WTC11 (cell line): ENCODE data around the gene CHST5. TPM values are rescaled to one million over a fixed set of nuclear protein-coding genes. Genes with fewer than 3 reads are reported as not detected.

Experiments used
- ATAC-seq: fragments of 200-7000 bp; cut with Tn5 transposase; 2 replicates; pipeline ENCODE4 v1.10.0; 2021; ENCODE audit warnings: mild to moderate bottlenecking, moderate library complexity
- CTCF ChIA-PET: fragments of 300-600 bp; sonication (Branson Sonifier 250); formaldehyde crosslinking; loops from one replicate; lab custom pipeline; 2021; ENCODE audit warnings: antibody characterized with exemption; lab: Charles Lee
- POLR2A ChIA-PET: fragments of 350-600 bp; sonication (Branson Sonifier 250); formaldehyde crosslinking; loops from one replicate; lab custom pipeline; 2021; ENCODE audit warnings: antibody characterized with exemption; lab: Charles Lee
- DNase-seq: peaks from one replicate; pipeline ENCODE4 v3.0.0; 2021; ENCODE audit warnings: low spot score
- H3K27ac Mint-ChIP-seq: 2 replicates; pipeline ENCODE4 v1.8.0; 2021; ENCODE audit warnings: mixed read lengths
- H3K27me3 Mint-ChIP-seq: 2 replicates; pipeline ENCODE4 v1.8.0; 2021; ENCODE audit warnings: low read depth, mild to moderate bottlenecking, moderate library complexity, mixed read lengths
- H3K36me3 Mint-ChIP-seq: 2 replicates; pipeline ENCODE4 v1.8.0; 2021; ENCODE audit warnings: mixed read lengths
- H3K4me1 Mint-ChIP-seq: 2 replicates; pipeline ENCODE4 v1.8.0; 2022; ENCODE audit warnings: mixed read lengths
- H3K4me3 Mint-ChIP-seq: 2 replicates; pipeline ENCODE4 v1.8.0; 2021; ENCODE audit warnings: mild to moderate bottlenecking, moderate library complexity, mixed read lengths
- H3K9me3 Mint-ChIP-seq: 2 replicates; pipeline ENCODE4 v1.8.0; 2021; ENCODE audit warnings: mixed read lengths
- GABPB1 ChIP-seq: sonication (generic); formaldehyde crosslinking; IDR thresholded peaks from 2 replicates; pipeline ENCODE4 v1.8.1; 2023; ENCODE audit warnings: mild to moderate bottlenecking, missing genetic modification reagents
- HMGA2 ChIP-seq: fragments of 250-450 bp; sonication (Bioruptor Pico); IDR thresholded peaks from 2 replicates; pipeline ENCODE4 v1.4.0; 2021; ENCODE audit warnings: mild to moderate bottlenecking, moderate library complexity
- JAZF1 ChIP-seq: fragments of 250-450 bp; sonication (Bioruptor Pico); IDR thresholded peaks from 2 replicates; pipeline ENCODE4 v1.9.0; 2021; ENCODE audit warnings: moderate library complexity, mild to moderate bottlenecking, inconsistent platforms
- NFYB ChIP-seq: sonication (generic); formaldehyde crosslinking; conservative IDR thresholded peaks from 2 replicates; pipeline ENCODE4 v1.8.0; 2022; ENCODE audit warnings: low read depth, missing genetic modification reagents
- TEAD4 ChIP-seq: sonication (generic); formaldehyde crosslinking; IDR thresholded peaks from 2 replicates; pipeline ENCODE4 v1.8.0; 2022; ENCODE audit warnings: mild to moderate bottlenecking, missing genetic modification reagents
- TP53 ChIP-seq: sonication (generic); formaldehyde crosslinking; IDR thresholded peaks from 2 replicates; pipeline ENCODE4 v1.8.1; 2023; ENCODE audit warnings: mild to moderate bottlenecking, missing genetic modification reagents
- ZBTB21 ChIP-seq: sonication (generic); formaldehyde crosslinking; IDR thresholded peaks from 2 replicates; pipeline ENCODE4 v1.8.1; 2023; ENCODE audit warnings: mild to moderate bottlenecking, missing genetic modification reagents, borderline replicate concordance
- ZNF138 ChIP-seq: sonication (generic); formaldehyde crosslinking; conservative IDR thresholded peaks from 2 replicates; pipeline ENCODE4 v1.8.1; 2022; ENCODE audit warnings: mild to moderate bottlenecking, moderate library complexity, missing genetic modification reagents
- ZNF219 ChIP-seq: sonication (generic); formaldehyde crosslinking; IDR thresholded peaks from 2 replicates; pipeline ENCODE4 v1.8.0; 2023; ENCODE audit warnings: missing genetic modification reagents, mild to moderate bottlenecking, borderline replicate concordance
- ZNF232 ChIP-seq: sonication (generic); formaldehyde crosslinking; IDR thresholded peaks from 2 replicates; pipeline ENCODE4 v1.8.0; 2022; ENCODE audit warnings: mild to moderate bottlenecking, missing genetic modification reagents
- ZNF416 ChIP-seq: fragments of 250-450 bp; sonication (Bioruptor Pico); IDR thresholded peaks from 2 replicates; pipeline ENCODE4 v1.9.0; 2021; ENCODE audit warnings: mild to moderate bottlenecking, inconsistent platforms
- total RNA-seq: library from RNA; stranded (reverse); gene quantifications from 3 replicates; pipeline ENCODE4 v1.2.3, GENCODE V29; 2021
- TF ChIP-seq, protein P1 (sequence below): sonication (generic); formaldehyde crosslinking; IDR thresholded peaks from 2 replicates; pipeline ENCODE4 v1.8.0; 2023; ENCODE audit warnings: mild to moderate bottlenecking, missing genetic modification reagents
- TF ChIP-seq, protein P2 (sequence below): fragments of 200-600 bp; IDR thresholded peaks from 2 replicates; pipeline ENCODE4 v1.8.0; 2022; ENCODE audit warnings: antibody characterized with exemption
- TF ChIP-seq, protein P3 (sequence below): sonication (generic); formaldehyde crosslinking; IDR thresholded peaks from 2 replicates; pipeline ENCODE4 v1.8.1; 2023; ENCODE audit warnings: mild to moderate bottlenecking, missing genetic modification reagents, moderate library complexity
- TF ChIP-seq, protein P4 (sequence below): fragments of 250-450 bp; sonication (Bioruptor Pico); IDR thresholded peaks from 2 replicates; pipeline ENCODE4 v2.1.2; 2022; ENCODE audit warnings: mild to moderate bottlenecking, moderate library complexity
- TF ChIP-seq, protein P5 (sequence below): fragments of 250-450 bp; sonication (Bioruptor Pico); IDR thresholded peaks from 2 replicates; pipeline ENCODE4 v1.9.0; 2021; ENCODE audit warnings: moderate library complexity, mild to moderate bottlenecking, inconsistent platforms, borderline replicate concordance
- TF ChIP-seq, protein P6 (sequence below): fragments of 250-450 bp; sonication (Bioruptor Pico); IDR thresholded peaks from 2 replicates; pipeline ENCODE4 v1.9.0; 2021; ENCODE audit warnings: mild to moderate bottlenecking, borderline replicate concordance
- TF ChIP-seq, protein P7 (sequence below): sonication (generic); formaldehyde crosslinking; IDR thresholded peaks from 2 replicates; pipeline ENCODE4 v1.8.0; 2023; ENCODE audit warnings: missing genetic modification reagents, mild to moderate bottlenecking, borderline replicate concordance
- TF ChIP-seq, protein P8 (sequence below): sonication (generic); formaldehyde crosslinking; IDR thresholded peaks from 2 replicates; pipeline ENCODE4 v1.8.0; 2022; ENCODE audit warnings: mild to moderate bottlenecking, missing genetic modification reagents

Gene CHST5
- total RNA-seq, 1 experiment from 2014 or later = not detected

DNA sequence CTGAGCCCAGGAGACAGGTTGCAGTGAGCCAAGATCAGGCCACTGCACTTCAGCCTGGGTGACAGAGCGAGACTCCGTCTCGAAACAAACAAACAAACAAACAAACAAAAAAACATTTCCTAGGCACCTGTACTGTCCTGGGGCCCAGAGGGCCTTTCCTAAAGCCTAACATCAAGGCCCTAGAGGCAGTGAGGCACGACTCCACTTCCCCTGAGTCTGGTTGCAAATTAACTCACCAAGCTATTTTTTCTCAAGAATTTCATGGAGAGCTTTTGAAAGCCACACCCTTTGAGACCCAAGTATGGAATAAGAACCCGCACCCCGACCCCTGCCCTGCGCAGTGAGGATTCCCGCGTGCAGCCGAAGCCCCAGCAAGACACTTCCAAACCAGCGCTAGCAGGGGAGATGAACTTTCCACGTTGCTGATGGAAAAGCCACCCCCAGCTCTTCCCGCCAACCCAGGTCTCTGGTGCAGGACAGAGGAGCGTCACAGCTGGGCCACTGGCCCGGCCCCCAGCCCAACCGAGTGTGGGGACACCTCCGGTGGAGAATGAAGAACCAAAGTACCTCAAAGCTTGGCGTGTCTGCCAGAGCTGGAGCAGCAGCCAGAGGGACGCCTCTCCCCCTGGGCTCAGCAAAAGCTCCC is 1.2 kb downstream of the CHST5 start:
- Mint-ChIP-seq H3K27me3 (no peaks in the 10 kb centered on the region), H3K4me3 (no peak overlapping the region), H3K9me3 (no peaks in the 10 kb centered on the region), H3K4me1 (no peaks in the 10 kb centered on the region), H3K36me3 (no peaks in the 10 kb centered on the region), H3K27ac (no peak overlapping the region)
- POLR2A ChIA-PET = interaction anchor here (1.1 kb wide), 1 partner anchor 18 kb away, joined by 3 read pairs; no protein-coding TSS in a partner anchor
- TF ChIP-seq, protein P1, sequence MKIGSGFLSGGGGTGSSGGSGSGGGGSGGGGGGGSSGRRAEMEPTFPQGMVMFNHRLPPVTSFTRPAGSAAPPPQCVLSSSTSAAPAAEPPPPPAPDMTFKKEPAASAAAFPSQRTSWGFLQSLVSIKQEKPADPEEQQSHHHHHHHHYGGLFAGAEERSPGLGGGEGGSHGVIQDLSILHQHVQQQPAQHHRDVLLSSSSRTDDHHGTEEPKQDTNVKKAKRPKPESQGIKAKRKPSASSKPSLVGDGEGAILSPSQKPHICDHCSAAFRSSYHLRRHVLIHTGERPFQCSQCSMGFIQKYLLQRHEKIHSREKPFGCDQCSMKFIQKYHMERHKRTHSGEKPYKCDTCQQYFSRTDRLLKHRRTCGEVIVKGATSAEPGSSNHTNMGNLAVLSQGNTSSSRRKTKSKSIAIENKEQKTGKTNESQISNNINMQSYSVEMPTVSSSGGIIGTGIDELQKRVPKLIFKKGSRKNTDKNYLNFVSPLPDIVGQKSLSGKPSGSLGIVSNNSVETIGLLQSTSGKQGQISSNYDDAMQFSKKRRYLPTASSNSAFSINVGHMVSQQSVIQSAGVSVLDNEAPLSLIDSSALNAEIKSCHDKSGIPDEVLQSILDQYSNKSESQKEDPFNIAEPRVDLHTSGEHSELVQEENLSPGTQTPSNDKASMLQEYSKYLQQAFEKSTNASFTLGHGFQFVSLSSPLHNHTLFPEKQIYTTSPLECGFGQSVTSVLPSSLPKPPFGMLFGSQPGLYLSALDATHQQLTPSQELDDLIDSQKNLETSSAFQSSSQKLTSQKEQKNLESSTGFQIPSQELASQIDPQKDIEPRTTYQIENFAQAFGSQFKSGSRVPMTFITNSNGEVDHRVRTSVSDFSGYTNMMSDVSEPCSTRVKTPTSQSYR = no peak
- TF ChIP-seq ZNF219 (CRISPR knock-in tag) = no peak
- TF ChIP-seq ZNF232 (CRISPR knock-in tag) = no peak
- no peak for TF ChIP-seq JAZF1 (CRISPR knock-in tag)
- no peak for TF ChIP-seq TEAD4 (CRISPR knock-in tag)
- TF ChIP-seq NFYB (CRISPR knock-in tag) = no peak
- TF ChIP-seq, protein P2, sequence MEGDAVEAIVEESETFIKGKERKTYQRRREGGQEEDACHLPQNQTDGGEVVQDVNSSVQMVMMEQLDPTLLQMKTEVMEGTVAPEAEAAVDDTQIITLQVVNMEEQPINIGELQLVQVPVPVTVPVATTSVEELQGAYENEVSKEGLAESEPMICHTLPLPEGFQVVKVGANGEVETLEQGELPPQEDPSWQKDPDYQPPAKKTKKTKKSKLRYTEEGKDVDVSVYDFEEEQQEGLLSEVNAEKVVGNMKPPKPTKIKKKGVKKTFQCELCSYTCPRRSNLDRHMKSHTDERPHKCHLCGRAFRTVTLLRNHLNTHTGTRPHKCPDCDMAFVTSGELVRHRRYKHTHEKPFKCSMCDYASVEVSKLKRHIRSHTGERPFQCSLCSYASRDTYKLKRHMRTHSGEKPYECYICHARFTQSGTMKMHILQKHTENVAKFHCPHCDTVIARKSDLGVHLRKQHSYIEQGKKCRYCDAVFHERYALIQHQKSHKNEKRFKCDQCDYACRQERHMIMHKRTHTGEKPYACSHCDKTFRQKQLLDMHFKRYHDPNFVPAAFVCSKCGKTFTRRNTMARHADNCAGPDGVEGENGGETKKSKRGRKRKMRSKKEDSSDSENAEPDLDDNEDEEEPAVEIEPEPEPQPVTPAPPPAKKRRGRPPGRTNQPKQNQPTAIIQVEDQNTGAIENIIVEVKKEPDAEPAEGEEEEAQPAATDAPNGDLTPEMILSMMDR = no peak
- TF ChIP-seq, protein P3, sequence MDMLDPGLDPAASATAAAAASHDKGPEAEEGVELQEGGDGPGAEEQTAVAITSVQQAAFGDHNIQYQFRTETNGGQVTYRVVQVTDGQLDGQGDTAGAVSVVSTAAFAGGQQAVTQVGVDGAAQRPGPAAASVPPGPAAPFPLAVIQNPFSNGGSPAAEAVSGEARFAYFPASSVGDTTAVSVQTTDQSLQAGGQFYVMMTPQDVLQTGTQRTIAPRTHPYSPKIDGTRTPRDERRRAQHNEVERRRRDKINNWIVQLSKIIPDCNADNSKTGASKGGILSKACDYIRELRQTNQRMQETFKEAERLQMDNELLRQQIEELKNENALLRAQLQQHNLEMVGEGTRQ (CRISPR knock-in tag) = no peak
- TF ChIP-seq, protein P4, sequence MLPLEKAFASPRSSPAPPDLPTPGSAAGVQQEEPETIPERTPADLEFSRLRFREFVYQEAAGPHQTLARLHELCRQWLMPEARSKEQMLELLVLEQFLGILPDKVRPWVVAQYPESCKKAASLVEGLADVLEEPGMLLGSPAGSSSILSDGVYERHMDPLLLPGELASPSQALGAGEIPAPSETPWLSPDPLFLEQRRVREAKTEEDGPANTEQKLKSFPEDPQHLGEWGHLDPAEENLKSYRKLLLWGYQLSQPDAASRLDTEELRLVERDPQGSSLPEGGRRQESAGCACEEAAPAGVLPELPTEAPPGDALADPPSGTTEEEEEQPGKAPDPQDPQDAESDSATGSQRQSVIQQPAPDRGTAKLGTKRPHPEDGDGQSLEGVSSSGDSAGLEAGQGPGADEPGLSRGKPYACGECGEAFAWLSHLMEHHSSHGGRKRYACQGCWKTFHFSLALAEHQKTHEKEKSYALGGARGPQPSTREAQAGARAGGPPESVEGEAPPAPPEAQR (CRISPR knock-in tag) = no peak
- TF ChIP-seq, protein P5, sequence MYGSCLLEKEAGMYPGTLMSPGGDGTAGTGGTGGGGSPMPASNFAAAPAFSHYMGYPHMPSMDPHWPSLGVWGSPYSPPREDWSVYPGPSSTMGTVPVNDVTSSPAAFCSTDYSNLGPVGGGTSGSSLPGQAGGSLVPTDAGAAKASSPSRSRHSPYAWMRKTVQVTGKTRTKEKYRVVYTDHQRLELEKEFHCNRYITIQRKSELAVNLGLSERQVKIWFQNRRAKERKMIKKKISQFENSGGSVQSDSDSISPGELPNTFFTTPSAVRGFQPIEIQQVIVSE (CRISPR knock-in tag) = no peak
- no peak for TF ChIP-seq ZBTB21 (CRISPR knock-in tag)
- TF ChIP-seq ZNF416 (CRISPR knock-in tag) = no peak
- no peak for TF ChIP-seq HMGA2 (CRISPR knock-in tag)
- no peak for TF ChIP-seq GABPB1
- TF ChIP-seq, protein P6, sequence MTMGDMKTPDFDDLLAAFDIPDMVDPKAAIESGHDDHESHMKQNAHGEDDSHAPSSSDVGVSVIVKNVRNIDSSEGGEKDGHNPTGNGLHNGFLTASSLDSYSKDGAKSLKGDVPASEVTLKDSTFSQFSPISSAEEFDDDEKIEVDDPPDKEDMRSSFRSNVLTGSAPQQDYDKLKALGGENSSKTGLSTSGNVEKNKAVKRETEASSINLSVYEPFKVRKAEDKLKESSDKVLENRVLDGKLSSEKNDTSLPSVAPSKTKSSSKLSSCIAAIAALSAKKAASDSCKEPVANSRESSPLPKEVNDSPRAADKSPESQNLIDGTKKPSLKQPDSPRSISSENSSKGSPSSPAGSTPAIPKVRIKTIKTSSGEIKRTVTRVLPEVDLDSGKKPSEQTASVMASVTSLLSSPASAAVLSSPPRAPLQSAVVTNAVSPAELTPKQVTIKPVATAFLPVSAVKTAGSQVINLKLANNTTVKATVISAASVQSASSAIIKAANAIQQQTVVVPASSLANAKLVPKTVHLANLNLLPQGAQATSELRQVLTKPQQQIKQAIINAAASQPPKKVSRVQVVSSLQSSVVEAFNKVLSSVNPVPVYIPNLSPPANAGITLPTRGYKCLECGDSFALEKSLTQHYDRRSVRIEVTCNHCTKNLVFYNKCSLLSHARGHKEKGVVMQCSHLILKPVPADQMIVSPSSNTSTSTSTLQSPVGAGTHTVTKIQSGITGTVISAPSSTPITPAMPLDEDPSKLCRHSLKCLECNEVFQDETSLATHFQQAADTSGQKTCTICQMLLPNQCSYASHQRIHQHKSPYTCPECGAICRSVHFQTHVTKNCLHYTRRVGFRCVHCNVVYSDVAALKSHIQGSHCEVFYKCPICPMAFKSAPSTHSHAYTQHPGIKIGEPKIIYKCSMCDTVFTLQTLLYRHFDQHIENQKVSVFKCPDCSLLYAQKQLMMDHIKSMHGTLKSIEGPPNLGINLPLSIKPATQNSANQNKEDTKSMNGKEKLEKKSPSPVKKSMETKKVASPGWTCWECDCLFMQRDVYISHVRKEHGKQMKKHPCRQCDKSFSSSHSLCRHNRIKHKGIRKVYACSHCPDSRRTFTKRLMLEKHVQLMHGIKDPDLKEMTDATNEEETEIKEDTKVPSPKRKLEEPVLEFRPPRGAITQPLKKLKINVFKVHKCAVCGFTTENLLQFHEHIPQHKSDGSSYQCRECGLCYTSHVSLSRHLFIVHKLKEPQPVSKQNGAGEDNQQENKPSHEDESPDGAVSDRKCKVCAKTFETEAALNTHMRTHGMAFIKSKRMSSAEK (CRISPR knock-in tag) = no peak
- TF ChIP-seq, protein P7, sequence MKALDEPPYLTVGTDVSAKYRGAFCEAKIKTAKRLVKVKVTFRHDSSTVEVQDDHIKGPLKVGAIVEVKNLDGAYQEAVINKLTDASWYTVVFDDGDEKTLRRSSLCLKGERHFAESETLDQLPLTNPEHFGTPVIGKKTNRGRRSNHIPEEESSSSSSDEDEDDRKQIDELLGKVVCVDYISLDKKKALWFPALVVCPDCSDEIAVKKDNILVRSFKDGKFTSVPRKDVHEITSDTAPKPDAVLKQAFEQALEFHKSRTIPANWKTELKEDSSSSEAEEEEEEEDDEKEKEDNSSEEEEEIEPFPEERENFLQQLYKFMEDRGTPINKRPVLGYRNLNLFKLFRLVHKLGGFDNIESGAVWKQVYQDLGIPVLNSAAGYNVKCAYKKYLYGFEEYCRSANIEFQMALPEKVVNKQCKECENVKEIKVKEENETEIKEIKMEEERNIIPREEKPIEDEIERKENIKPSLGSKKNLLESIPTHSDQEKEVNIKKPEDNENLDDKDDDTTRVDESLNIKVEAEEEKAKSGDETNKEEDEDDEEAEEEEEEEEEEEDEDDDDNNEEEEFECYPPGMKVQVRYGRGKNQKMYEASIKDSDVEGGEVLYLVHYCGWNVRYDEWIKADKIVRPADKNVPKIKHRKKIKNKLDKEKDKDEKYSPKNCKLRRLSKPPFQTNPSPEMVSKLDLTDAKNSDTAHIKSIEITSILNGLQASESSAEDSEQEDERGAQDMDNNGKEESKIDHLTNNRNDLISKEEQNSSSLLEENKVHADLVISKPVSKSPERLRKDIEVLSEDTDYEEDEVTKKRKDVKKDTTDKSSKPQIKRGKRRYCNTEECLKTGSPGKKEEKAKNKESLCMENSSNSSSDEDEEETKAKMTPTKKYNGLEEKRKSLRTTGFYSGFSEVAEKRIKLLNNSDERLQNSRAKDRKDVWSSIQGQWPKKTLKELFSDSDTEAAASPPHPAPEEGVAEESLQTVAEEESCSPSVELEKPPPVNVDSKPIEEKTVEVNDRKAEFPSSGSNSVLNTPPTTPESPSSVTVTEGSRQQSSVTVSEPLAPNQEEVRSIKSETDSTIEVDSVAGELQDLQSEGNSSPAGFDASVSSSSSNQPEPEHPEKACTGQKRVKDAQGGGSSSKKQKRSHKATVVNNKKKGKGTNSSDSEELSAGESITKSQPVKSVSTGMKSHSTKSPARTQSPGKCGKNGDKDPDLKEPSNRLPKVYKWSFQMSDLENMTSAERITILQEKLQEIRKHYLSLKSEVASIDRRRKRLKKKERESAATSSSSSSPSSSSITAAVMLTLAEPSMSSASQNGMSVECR (CRISPR knock-in tag) = no peak
- TF ChIP-seq ZNF138 (CRISPR knock-in tag) = no peak
- no peak for TF ChIP-seq TP53 (CRISPR knock-in tag)
- TF ChIP-seq, protein P8, sequence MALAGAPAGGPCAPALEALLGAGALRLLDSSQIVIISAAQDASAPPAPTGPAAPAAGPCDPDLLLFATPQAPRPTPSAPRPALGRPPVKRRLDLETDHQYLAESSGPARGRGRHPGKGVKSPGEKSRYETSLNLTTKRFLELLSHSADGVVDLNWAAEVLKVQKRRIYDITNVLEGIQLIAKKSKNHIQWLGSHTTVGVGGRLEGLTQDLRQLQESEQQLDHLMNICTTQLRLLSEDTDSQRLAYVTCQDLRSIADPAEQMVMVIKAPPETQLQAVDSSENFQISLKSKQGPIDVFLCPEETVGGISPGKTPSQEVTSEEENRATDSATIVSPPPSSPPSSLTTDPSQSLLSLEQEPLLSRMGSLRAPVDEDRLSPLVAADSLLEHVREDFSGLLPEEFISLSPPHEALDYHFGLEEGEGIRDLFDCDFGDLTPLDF = no peak
- ATAC-seq = no peak
- no peak for DNase-seq
- CTCF ChIA-PET = interaction anchor here (0.8 to 4.3 kb wide), 10 partner anchors 13 to 70 kb away, joined by 3 to 34 read pairs (median 5); partner anchors contain the start of genes CHST6, TMEM170A and TMEM231
